K562 (cell line): ENCODE measurements around the gene CHSY1. TPM values are rescaled to one million over a fixed set of nuclear protein-coding genes. Genes with fewer than 3 reads are reported as not detected.

ENCODE experiments used
- ELK3 ChIP-seq: fragments of 450-650 bp; formaldehyde crosslinking; IDR thresholded peaks from 2 replicates; pipeline ENCODE4 v1.4.0; 2020; ENCODE audit warnings: mild to moderate bottlenecking
- EWSR1 ChIP-seq: fragments of 450-650 bp; IDR thresholded peaks from 2 replicates; pipeline ENCODE4 v1.6.1; 2018; ENCODE audit warnings: borderline replicate concordance, mild to moderate bottlenecking, low read depth, moderate library complexity; ENCODE audit not compliant: partially characterized antibody
- GABPB2 ChIP-seq: fragments of 250-450 bp; sonication (Bioruptor Pico); conservative IDR thresholded peaks from 2 replicates; pipeline ENCODE4 v1.5.1; 2021; ENCODE audit warnings: mild to moderate bottlenecking
- HIVEP1 ChIP-seq: fragments of 250-450 bp; sonication (Bioruptor Pico); IDR thresholded peaks from 2 replicates; pipeline ENCODE4 v1.4.0; 2020; ENCODE audit warnings: mild to moderate bottlenecking
- MCM5 ChIP-seq: fragments of 450-650 bp; IDR thresholded peaks from 2 replicates; pipeline ENCODE4 v1.6.1; 2016; ENCODE audit warnings: low read depth
- PHF21A ChIP-seq: fragments of 450-650 bp; IDR thresholded peaks from 2 replicates; pipeline ENCODE4 v1.6.1; 2017; ENCODE audit warnings: low read depth, borderline replicate concordance
- RHOXF2B ChIP-seq: fragments of 250-450 bp; sonication (Bioruptor Pico); conservative IDR thresholded peaks from 2 replicates; pipeline ENCODE4 v1.5.1; 2021
- STAG1 ChIP-seq: sonication (generic); formaldehyde crosslinking; IDR thresholded peaks from 2 replicates; pipeline ENCODE4 v1.5.0; 2020; ENCODE audit warnings: missing genetic modification reagents, borderline replicate concordance
- TAF7 ChIP-seq: fragments of 450-650 bp; IDR thresholded peaks from 2 replicates; pipeline ENCODE4 v1.6.1; 2016; ENCODE audit warnings: missing genetic modification characterization, missing compliant biosample characterization
- TAL1 ChIP-seq: fragments of 450-650 bp; IDR thresholded peaks from 2 replicates; pipeline ENCODE4 v1.6.1; 2016; ENCODE audit warnings: mild to moderate bottlenecking
- THRA ChIP-seq: fragments of 450-650 bp; IDR thresholded peaks from 2 replicates; pipeline ENCODE4 v1.6.1; 2017; ENCODE audit warnings: mild to moderate bottlenecking, moderate library complexity
- XRCC5 ChIP-seq: fragments of 200-400 bp; formaldehyde crosslinking; IDR thresholded peaks from 2 replicates; pipeline ENCODE4 v1.6.1; 2017; ENCODE audit warnings: low read depth, mild to moderate bottlenecking, low read length
- ZNF224 ChIP-seq: sonication (generic); formaldehyde crosslinking; IDR thresholded peaks from 2 replicates; pipeline ENCODE4 v1.8.0; 2022; ENCODE audit warnings: mild to moderate bottlenecking, missing genetic modification reagents
- ZNF253 ChIP-seq: fragments of 250-450 bp; sonication (Bioruptor Pico); conservative IDR thresholded peaks from 2 replicates; pipeline ENCODE4 v1.6.1; 2021; ENCODE audit warnings: mild to moderate bottlenecking
- ZNF280A ChIP-seq: fragments of 450-650 bp; IDR thresholded peaks from 2 replicates; pipeline ENCODE4 v1.6.1; 2018; ENCODE audit warnings: mild to moderate bottlenecking, low read depth; ENCODE audit not compliant: partially characterized antibody
- ZNF408 ChIP-seq: fragments of 250-450 bp; sonication (Bioruptor Pico); IDR thresholded peaks from 2 replicates; pipeline ENCODE4 v1.4.0; 2020; ENCODE audit warnings: low read depth, mild to moderate bottlenecking, moderate library complexity
- ZNF586 ChIP-seq: fragments of 450-650 bp; formaldehyde crosslinking; conservative IDR thresholded peaks from 2 replicates; pipeline ENCODE4 v1.4.0; 2020; ENCODE audit warnings: mild to moderate bottlenecking, moderate library complexity
- polyA plus RNA-seq, 8 experiments: library from polyadenylated mRNA; depleted of rRNA in 4 of 8; stranded (reverse) in 5 of 8; unstranded in 3 of 8; fragments of >200 nt; fragmentation: Nextera tagmentation in 2 of 8; fragmentation: Illumina TruSeq in 1 of 8; extraction: Ambion mirVana in 2 of 8; extraction: Trizol in 1 of 8; gene quantifications; 2 replicates each; pipeline versions ENCODE4 v1.2.1 to v1.2.3, GENCODE V29; 2011 to 2014; ENCODE audit warnings: inconsistent platforms in 1 of 8, missing spikeins in 1 of 8
- total RNA-seq, 7 experiments: library from RNA; depleted of rRNA in 6 of 7; stranded (reverse); fragments of >200 nt in 6 of 7; fragmentation: Illumina TruSeq in 2 of 7; extraction: Trizol in 2 of 7; gene quantifications; 2 replicates each; pipeline versions ENCODE4 v1.2.1 to v1.2.3, GENCODE V29; 2011 to 2021; ENCODE audit warnings: low replicate concordance in 1 of 7
- TF ChIP-seq, protein P1 (sequence below): fragments of 450-650 bp; IDR thresholded peaks from 2 replicates; pipeline ENCODE4 v1.6.1; 2016; ENCODE audit warnings: low read depth

The CHSY1 gene
- total and polyA plus RNA-seq, 9 of the 15 experiments (the other 6 are each of a cell fraction or from before 2014, with no cell fraction given) = 7.0 to 16.4 (median 13.4) TPM

- TF ChIP-seq ZNF280A (no peak), STAG1 (no peak), ZNF224 (CRISPR knock-in tag) (no peak), THRA (no peak), HIVEP1 (CRISPR knock-in tag) (no peak), RHOXF2B (CRISPR knock-in tag) (no peak), ZNF408 (no peak), ELK3 (CRISPR knock-in tag) (no peak), GABPB2 (CRISPR knock-in tag) (no peak), XRCC5 (peak; percentile 70; the same call in 1 of the 2 replicates), ZNF586 (CRISPR knock-in tag) (no peak), PHF21A (peak; percentile 93), TAF7 (tag) (no peak), ZNF253 (CRISPR knock-in tag) (no peak), EWSR1 (no peak), MCM5 (no peak), TAL1 (peak; percentile 91)
- TF ChIP-seq, protein P1, sequence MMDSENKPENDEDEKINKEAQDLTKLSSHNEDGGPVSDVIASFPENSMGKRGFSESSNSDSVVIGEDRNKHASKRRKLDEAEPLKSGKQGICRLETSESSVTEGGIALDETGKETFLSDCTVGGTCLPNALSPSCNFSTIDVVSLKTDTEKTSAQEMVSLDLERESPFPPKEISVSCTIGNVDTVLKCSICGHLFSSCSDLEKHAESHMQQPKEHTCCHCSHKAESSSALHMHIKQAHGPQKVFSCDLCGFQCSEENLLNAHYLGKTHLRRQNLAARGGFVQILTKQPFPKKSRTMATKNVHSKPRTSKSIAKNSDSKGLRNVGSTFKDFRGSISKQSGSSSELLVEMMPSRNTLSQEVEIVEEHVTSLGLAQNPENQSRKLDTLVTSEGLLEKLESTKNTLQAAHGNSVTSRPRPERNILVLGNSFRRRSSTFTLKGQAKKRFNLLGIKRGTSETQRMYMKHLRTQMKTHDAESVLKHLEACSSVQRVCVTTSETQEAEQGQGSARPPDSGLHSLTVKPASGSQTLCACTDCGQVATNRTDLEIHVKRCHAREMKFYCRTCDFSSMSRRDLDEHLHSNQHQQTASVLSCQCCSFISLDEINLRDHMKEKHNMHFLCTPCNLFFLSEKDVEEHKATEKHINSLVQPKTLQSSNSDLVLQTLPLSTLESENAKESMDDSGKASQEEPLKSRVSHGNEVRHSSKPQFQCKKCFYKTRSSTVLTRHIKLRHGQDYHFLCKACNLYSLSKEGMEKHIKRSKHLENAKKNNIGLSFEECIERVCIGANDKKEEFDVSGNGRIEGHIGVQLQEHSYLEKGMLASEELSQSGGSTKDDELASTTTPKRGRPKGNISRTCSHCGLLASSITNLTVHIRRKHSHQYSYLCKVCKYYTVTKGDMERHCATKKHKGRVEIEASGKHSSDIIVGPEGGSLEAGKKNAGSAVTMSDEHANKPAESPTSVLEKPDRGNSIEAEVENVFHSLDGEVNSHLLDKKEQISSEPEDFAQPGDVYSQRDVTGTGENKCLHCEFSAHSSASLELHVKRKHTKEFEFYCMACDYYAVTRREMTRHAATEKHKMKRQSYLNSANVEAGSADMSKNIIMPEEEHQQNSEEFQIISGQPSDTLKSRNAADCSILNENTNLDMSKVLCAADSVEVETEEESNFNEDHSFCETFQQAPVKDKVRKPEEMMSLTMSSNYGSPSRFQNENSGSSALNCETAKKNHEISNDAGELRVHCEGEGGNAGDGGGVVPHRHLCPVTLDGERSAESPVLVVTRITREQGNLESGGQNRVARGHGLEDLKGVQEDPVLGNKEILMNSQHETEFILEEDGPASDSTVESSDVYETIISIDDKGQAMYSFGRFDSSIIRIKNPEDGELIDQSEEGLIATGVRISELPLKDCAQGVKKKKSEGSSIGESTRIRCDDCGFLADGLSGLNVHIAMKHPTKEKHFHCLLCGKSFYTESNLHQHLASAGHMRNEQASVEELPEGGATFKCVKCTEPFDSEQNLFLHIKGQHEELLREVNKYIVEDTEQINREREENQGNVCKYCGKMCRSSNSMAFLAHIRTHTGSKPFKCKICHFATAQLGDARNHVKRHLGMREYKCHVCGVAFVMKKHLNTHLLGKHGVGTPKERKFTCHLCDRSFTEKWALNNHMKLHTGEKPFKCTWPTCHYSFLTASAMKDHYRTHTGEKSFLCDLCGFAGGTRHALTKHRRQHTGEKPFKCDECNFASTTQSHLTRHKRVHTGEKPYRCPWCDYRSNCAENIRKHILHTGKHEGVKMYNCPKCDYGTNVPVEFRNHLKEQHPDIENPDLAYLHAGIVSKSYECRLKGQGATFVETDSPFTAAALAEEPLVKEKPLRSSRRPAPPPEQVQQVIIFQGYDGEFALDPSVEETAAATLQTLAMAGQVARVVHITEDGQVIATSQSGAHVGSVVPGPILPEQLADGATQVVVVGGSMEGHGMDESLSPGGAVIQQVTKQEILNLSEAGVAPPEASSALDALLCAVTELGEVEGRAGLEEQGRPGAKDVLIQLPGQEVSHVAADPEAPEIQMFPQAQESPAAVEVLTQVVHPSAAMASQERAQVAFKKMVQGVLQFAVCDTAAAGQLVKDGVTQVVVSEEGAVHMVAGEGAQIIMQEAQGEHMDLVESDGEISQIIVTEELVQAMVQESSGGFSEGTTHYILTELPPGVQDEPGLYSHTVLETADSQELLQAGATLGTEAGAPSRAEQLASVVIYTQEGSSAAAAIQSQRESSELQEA = no peak
Measured at GRCh38 chr15:101255615-101256241, 3.9 kb upstream of the CHSY1 start (continued).
